Adipocyte (in vitro differentiated cells): Measurements from ENCODE around the gene RBMS1.

Source experiments
- DNase-seq: peaks from one replicate; pipeline ENCODE4 v3.0.0-alpha.2; 2015; ENCODE audit warnings: low read depth
- H3K27me3 ChIP-seq: replicated peaks from 2 replicates; pipeline ENCODE4 v1.7.0; 2013; ENCODE audit warnings: mild to moderate bottlenecking, low read length, moderate library complexity; ENCODE audit not compliant: control insufficient read depth, insufficient read depth
- H3K36me3 ChIP-seq: 2 replicates; pipeline ENCODE4 v1.7.0; 2013; ENCODE audit warnings: low read length, mild to moderate bottlenecking, moderate library complexity; ENCODE audit not compliant: control insufficient read depth, insufficient read depth, severe bottlenecking
- H3K4me1 ChIP-seq: 2 replicates; pipeline ENCODE4 v1.7.0; 2013; ENCODE audit warnings: mild to moderate bottlenecking, low read length, moderate library complexity; ENCODE audit not compliant: control insufficient read depth, insufficient read depth
- H3K4me3 ChIP-seq: 2 replicates; pipeline ENCODE4 v1.7.0; 2013; ENCODE audit warnings: mild to moderate bottlenecking, low read length, moderate library complexity
- H3K9ac ChIP-seq: 2 replicates; pipeline ENCODE4 v1.7.0; 2013; ENCODE audit warnings: mild to moderate bottlenecking, low read length, moderate library complexity
- H3K9me3 ChIP-seq: 2 replicates; pipeline ENCODE4 v1.7.0; 2013; ENCODE audit warnings: mild to moderate bottlenecking, low read length, moderate library complexity; ENCODE audit not compliant: control insufficient read depth

RBMS1 gene

GRCh38 chr2:160516547-160517365 lies 23.1 kb upstream of the RBMS1 start:
- no peaks in the 10 kb centered on the region for H3K36me3 ChIP-seq
- no peaks in the 10 kb centered on the region for H3K27me3 ChIP-seq
- DNase-seq: peak; percentile 53
- H3K4me3 ChIP-seq: peak overlapping the region; percentile 45
- H3K4me1 ChIP-seq: peaks cover 15% of the 10 kb centered on the region
- H3K9me3 ChIP-seq: no peaks in the 10 kb centered on the region
- peak overlapping the region; percentile 7 for H3K9ac ChIP-seq

- peaks cover 25% of the 10 kb centered on the region for H3K4me1 ChIP-seq
- no peak overlapping the region for H3K4me3 ChIP-seq
- H3K36me3 ChIP-seq: no peaks in the 10 kb centered on the region
- H3K27me3 ChIP-seq: no peaks in the 10 kb centered on the region
- DNase-seq: no peak
- H3K9me3 ChIP-seq: no peaks in the 10 kb centered on the region
- H3K9ac ChIP-seq: no peak overlapping the region
These were observed 21.5 kb upstream of the RBMS1 start for GRCh38 chr2:160515120-160515519.

DNA sequence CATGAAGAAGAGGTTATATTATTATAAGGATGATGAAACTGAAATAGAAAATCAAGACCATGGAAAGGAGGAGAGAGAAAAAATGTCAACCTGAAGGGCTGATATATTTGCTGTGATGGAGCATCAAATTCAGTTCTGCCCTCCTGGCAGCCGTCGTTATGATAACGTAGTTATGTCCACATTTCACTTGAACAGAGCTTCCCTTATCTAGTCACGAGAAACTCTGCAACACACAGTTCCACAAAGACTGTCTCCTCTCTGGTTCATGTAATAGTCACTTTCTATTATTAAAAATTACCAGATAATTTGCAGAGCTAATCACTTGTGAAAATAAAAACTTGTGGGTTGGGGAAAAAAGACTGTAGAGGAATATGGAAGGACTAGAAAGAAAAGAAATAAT lies 19.5 kb upstream of the RBMS1 start:
- no peak overlapping the region for H3K4me3 ChIP-seq
- H3K36me3 ChIP-seq: no peaks in the 10 kb centered on the region
- H3K27me3 ChIP-seq: no peaks in the 10 kb centered on the region
- DNase-seq: no peak
- H3K9ac ChIP-seq: no peak overlapping the region
- no peaks in the 10 kb centered on the region for H3K9me3 ChIP-seq
- peaks cover 25% of the 10 kb centered on the region for H3K4me1 ChIP-seq

DNA sequence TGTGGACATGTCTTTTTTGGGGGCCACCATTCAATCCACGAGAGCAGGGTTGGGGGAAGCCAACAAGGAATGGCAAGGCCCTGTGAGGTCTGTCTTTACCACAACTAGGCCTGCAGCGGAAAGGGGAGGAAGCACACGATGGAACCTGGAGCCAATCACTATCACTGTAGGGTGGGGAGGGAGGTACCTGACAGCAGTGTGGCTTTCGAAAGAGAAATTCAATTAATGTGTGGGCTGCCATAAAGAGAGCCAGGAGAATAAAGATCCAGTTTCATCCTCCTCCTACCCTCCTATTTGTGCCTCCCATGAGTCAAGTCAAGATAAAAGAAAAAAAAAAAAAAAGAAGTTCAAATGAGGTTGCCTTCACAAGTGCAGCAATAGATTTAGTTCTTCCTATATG lies 18.9 kb upstream of the RBMS1 start:
- no peak for DNase-seq
- H3K4me1 ChIP-seq: peaks cover 22% of the 10 kb centered on the region
- H3K9ac ChIP-seq: no peak overlapping the region
- H3K4me3 ChIP-seq: no peak overlapping the region
- no peaks in the 10 kb centered on the region for H3K9me3 ChIP-seq
- no peaks in the 10 kb centered on the region for H3K36me3 ChIP-seq
- H3K27me3 ChIP-seq: no peaks in the 10 kb centered on the region

DNA sequence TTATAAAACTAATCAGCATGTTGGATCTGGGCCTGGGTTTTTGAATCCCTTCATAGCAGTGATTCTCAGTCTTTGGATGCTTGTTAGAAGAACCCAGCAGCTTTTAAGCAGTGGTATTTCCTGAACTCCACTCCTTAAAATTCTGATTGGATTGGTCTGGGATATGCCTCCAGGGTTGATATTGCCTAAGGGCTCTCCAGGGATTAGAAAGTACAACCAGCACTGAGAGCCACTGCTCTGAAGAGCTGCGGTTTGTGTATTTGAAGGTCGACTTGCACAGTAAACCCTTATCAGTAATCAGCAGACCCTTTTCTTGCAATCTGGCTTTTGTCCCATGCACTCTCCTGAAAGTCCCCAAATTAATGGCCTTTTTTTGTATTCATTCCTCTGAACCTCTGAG lies 17.0 kb upstream of the RBMS1 start:
- no peaks in the 10 kb centered on the region for H3K36me3 ChIP-seq
- no peak overlapping the region for H3K9ac ChIP-seq
- H3K27me3 ChIP-seq: no peaks in the 10 kb centered on the region
- H3K4me3 ChIP-seq: no peak overlapping the region
- DNase-seq: peak; percentile 82
- peaks cover 11% of the 10 kb centered on the region for H3K4me1 ChIP-seq
- no peaks in the 10 kb centered on the region for H3K9me3 ChIP-seq

DNA sequence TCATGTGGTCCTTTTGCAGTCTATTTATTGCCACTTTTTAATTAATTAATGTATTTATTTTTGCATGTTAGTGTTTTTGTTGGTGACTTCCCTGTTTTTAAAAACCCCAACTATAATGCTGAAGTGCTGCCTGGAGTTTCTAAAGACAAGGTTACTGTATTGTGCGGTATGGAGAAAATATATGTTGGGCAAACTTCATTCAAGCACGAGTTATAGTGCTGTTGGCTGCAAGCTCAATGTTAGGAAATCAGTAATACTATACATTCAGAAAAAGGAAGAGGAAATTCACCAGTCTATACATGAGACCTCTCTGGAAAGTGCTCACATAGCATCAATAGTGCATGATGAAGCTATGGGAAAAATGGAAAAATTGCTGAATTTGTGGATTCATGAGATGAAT lies 15.4 kb upstream of the RBMS1 start:
- H3K36me3 ChIP-seq: no peaks in the 10 kb centered on the region
- H3K4me3 ChIP-seq: no peak overlapping the region
- no peak for DNase-seq
- H3K27me3 ChIP-seq: no peaks in the 10 kb centered on the region
- H3K4me1 ChIP-seq: peaks cover 11% of the 10 kb centered on the region
- no peaks in the 10 kb centered on the region for H3K9me3 ChIP-seq
- no peak overlapping the region for H3K9ac ChIP-seq

DNA sequence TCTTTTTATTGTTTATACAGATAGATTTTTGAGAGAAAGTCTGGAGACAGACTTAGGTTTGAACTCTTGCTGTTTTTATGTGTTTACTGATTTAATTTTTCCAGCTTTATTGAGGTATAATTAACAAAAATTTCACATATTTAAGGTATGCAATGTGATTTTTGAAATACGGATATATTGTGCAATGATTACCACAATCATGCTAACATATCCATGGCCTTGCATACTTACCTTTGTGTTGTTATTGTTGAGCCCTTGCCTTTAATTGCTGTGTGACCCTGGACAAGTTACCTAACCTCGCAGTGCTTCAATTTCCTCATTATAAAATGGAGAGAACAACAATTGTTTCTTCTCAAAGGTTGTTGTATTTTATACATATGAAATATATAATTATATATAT lies 13.9 kb upstream of the RBMS1 start:
- no peak overlapping the region for H3K4me3 ChIP-seq
- DNase-seq: peak; percentile 49
- H3K9ac ChIP-seq: no peak overlapping the region
- H3K36me3 ChIP-seq: no peaks in the 10 kb centered on the region
- H3K27me3 ChIP-seq: no peaks in the 10 kb centered on the region
- no peaks in the 10 kb centered on the region for H3K9me3 ChIP-seq
- peaks cover 11% of the 10 kb centered on the region for H3K4me1 ChIP-seq

GRCh38 chr2:160507046-160507407 lies 13.4 kb upstream of the RBMS1 start:
- H3K9ac ChIP-seq: no peak overlapping the region
- no peaks in the 10 kb centered on the region for H3K27me3 ChIP-seq
- DNase-seq: no peak
- no peak overlapping the region for H3K4me3 ChIP-seq
- H3K36me3 ChIP-seq: no peaks in the 10 kb centered on the region
- H3K4me1 ChIP-seq: peaks cover 11% of the 10 kb centered on the region
- H3K9me3 ChIP-seq: no peaks in the 10 kb centered on the region

DNA sequence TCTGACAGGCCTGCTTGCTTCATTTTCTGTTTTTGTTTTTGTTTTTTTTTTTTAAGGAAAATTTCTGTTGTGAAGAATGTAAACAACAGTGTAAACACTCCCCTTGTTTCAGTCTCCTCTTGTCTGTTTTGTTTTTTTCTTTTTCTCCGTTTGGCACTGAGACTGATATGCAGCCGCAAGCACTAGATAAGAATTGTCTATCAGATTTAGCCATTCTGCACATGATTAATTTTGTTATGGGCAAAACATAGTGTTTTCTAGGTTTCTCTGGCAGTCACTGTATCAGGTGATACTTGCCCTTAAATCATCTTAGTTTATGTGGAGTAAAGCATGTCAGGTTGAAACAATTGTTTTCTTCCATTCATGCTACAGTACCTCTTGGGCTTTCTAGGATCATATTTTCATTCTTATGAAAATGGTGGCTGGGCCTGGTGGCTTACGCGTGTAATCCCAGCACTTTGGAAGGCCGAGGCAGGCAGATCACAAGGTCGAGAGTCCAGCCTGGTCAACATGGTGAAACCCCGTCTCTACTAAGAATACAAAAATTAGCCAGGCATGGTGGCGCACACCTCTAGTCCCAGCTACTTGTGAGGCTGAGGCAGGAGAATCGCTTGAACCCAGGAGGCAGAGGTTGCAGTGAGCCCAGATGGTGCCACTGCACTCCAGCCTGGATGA lies 12.9 kb upstream of the RBMS1 start:
- H3K36me3 ChIP-seq: no peaks in the 10 kb centered on the region
- DNase-seq: no peak
- H3K9me3 ChIP-seq: no peaks in the 10 kb centered on the region
- no peak overlapping the region for H3K9ac ChIP-seq
- H3K4me1 ChIP-seq: peaks cover 11% of the 10 kb centered on the region
- no peak overlapping the region for H3K4me3 ChIP-seq
- no peaks in the 10 kb centered on the region for H3K27me3 ChIP-seq

DNA sequence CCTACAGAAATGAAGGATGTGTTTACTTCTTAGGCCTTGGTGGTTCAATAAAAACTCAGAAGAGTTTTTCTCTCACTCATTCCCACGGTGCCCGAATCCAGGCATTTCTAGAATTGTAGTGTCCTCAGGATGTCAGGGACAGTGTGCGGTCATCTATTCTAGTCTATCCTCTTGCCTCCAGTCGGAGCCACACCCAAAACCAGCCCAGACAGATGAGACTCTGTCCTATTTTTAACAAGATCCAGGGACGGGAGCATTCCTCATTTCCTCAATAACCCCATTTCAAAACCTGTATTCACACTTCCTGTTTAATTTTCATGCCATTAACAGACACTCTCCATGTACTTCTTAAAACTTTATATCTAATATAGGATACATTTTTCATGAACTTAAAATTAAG lies 11.6 kb upstream of the RBMS1 start:
- H3K4me1 ChIP-seq: peaks cover 2% of the 10 kb centered on the region
- no peaks in the 10 kb centered on the region for H3K9me3 ChIP-seq
- H3K27me3 ChIP-seq: no peaks in the 10 kb centered on the region
- no peak for DNase-seq
- H3K4me3 ChIP-seq: no peak overlapping the region
- H3K9ac ChIP-seq: no peak overlapping the region
- H3K36me3 ChIP-seq: no peaks in the 10 kb centered on the region

DNA sequence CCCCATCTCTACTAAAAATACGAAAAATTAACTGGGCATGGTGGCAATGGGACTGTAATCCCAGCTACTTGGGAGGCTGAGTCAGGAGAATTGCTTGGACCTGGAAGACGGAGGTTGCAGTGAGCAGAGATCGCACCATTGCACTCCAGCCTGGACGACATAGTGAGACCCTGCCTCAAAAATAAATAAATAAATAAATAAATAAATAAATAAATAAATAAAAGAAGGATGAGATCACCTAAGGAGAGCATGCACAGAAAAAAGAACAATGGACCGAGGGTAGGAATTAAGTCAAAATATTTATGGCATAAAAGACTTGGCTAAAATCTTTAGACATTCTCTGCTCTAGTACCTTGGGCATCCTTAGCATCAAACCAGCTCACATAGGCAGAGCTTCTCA lies 8.9 kb upstream of the RBMS1 start:
- no peak for DNase-seq
- Histone ChIP-seq H3K9ac (no peak overlapping the region), H3K4me3 (no peak overlapping the region), H3K36me3 (no peaks in the 10 kb centered on the region), H3K27me3 (no peaks in the 10 kb centered on the region), H3K9me3 (no peaks in the 10 kb centered on the region), H3K4me1 (no peaks in the 10 kb centered on the region)
